GM18507 (cell line): ENCODE measurements around the gene ANKIB1.
A peak's percentile ranks its signal among the peaks of the same experiment; 100 is the strongest.
"Not testable (repeated sequence)": the region's sequence is repeated elsewhere in the genome, so short reads cannot be mapped to it uniquely, and the experiment has no call there.

ENCODE experiments used
- DNase-seq: peaks from one replicate; pipeline ENCODE4 v3.0.0; 2011; ENCODE audit warnings: low read depth; ENCODE audit not compliant: insufficient read length; ENCODE audit errors: extremely low spot score
- FAIRE-seq: peaks from 2 replicates; lab custom pipeline; 2011; peaks lifted over from hg19 to GRCh38; lab: Jason Lieb, UNC

The ANKIB1 gene

GRCh38 chr7:92432299-92432946, 186.6 kb downstream of the ANKIB1 start:
- DNase-seq (no peak), FAIRE-seq (no peak)

- no peak for FAIRE-seq
- DNase-seq = no peak
Measured at GRCh38 chr7:92433019-92433418, 187.2 kb downstream of the ANKIB1 start.

- DNase-seq (no peak), FAIRE-seq (no peak)
Measured at GRCh38 chr7:92435542-92435941, 189.8 kb downstream of the ANKIB1 start.

- DNase-seq (no peak), FAIRE-seq (no peak)
Measured at GRCh38 chr7:92436612-92437445, 191.1 kb downstream of the ANKIB1 start.

GRCh38 chr7:92437956-92438491, 192.2 kb downstream of the ANKIB1 start:
- no peak for DNase-seq
- no peak for FAIRE-seq

DNA sequence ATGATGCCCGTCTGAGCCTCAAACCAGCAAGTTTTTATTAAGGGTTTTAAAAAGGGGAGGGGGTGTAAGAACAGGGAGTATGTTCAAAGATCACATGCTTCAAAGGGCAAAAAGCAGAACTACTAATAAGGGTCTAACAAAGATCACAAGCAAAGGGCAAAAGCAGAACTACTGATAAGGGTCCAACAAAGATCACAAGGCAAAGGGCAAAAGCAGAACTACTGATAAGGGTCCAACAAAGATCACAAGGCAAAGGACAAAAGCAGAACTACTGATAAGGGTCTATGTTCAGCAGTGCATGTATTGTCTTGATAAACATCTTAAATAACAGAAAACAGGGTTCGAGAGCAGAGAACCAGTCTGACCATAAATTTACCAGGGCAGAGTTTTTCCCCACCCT, 196.9 kb downstream of the ANKIB1 start:
- not testable (repeated sequence) for DNase-seq, FAIRE-seq

GRCh38 chr7:92446869-92447344, 201.1 kb downstream of the ANKIB1 start:
- FAIRE-seq (no peak), DNase-seq (no peak)

DNA sequence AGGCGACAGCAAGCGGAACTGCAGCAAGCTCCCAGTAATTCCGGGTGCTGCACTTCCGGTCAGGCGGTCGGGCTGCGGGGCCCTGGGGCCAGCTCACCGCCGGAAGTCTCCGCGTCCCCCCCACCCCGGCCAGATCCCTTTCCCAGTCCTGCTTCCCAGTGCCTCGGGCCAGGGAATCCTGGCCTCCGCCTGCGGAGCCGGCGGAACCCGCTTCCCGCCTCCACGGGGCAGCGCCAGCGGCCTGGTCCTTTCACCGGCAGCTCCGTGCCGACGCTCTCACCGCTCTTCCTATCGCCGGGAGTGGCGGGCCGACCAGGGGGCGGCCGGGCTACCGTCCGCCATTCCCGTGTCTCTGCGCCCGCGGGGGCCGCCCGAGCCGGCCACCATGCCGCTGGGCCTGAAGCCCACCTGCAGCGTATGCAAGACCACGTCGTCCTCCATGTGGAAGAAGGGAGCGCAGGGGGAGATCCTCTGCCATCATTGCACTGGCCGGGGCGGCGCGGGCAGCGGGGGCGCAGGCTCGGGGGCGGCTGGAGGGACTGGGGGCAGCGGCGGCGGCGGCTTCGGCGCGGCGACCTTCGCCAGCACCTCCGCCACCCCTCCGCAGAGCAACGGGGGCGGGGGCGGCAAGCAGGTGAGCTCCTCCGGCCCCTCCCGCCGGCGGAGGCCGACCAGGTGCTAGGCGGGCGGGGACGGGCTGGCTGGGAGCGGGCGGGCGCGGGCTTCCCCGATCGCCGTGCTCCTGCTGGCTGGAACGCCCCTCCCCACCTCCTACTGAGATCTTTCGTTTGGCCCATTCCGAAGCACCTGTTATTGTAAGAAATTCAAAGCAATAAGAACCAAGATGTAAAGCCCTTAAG, 201.8 kb downstream of the ANKIB1 start, which contains the start of gene GATAD1:
GATAD1 (plus strand) TSS at position 138 of the 860 bp plus-strand sequence; CDS start at position 386, 248 bp downstream.
- peak; percentile 89 for FAIRE-seq
- DNase-seq = peak; percentile 81

GRCh38 chr7:92448205-92448747, 202.5 kb downstream of the ANKIB1 start:
- FAIRE-seq (peak; percentile 68), DNase-seq (peak; percentile 22)
